K562 treated with DMSO at 1 percent for 4 hours (cell line): Measurements from ENCODE around the gene MINDY1. TPM values are rescaled to one million over a fixed set of nuclear protein-coding genes. Genes with fewer than 3 reads are reported as not detected.

Experiments
- total RNA-seq: library from RNA; unstranded; fragments of 300-600 nt; gene quantifications from 2 replicates; pipeline ENCODE4 v1.2.3, GENCODE V29; 2022; ENCODE audit not compliant: insufficient read depth

Gene MINDY1
- 8.5 and 11.2 TPM in 2 replicates for total RNA-seq

GRCh38 chr1:151006327-151007052 lies at the start of gene MINDY1:
TSS of gene MINDY1 (minus strand) at chr1:151006902. CDS start at chr1:151002617, 4,285 bp downstream.

GRCh38 chr1:151047591-151047924 lies 40.9 kb upstream of the MINDY1 start, which contains the start of gene C1orf56:
TSS of gene C1orf56 (plus strand) at chr1:151047751. CDS start at chr1:151047848, 97 bp downstream.

GRCh38 chr1:151036356-151036755 lies 29.7 kb upstream of the MINDY1 start, which contains the start of gene BNIPL:
TSS of gene BNIPL (plus strand) at chr1:151036586. CDS start at chr1:151036726, 140 bp downstream.

GRCh38 chr1:151008244-151009205 lies 1.8 kb upstream of the MINDY1 start, which contains the start of gene PRUNE1:
TSS of gene PRUNE1 (plus strand) at chr1:151008449. CDS start at chr1:151008633, 184 bp downstream.

GRCh38 chr1:150981805-150982712 lies 24.6 kb downstream of the MINDY1 start, which contains the start of gene ANXA9:
TSS of gene ANXA9 (plus strand) at chr1:150982292. CDS start at chr1:150983106, 814 bp downstream.

GRCh38 chr1:150974580-150975478 lies 31.9 kb downstream of the MINDY1 start, which contains the start of gene CERS2:
TSS of gene CERS2 (minus strand) at chr1:150974835. CDS start at chr1:150969090, 5,745 bp downstream.

Other genes starting within 250 kb of the MINDY1 start
- gene CTSS, start 241.1 kb downstream of the MINDY1 start, total RNA-seq: 16.7 and 27.0 TPM in 2 replicates
- 8.9 and 10.8 TPM in 2 replicates for gene CTSK, start 198.6 kb downstream of the MINDY1 start, total RNA-seq
- 15.9 and 17.5 TPM in 2 replicates for gene ARNT, start 130.3 kb downstream of the MINDY1 start, total RNA-seq
- not detected in 2 replicates for gene CTXND2, start 119.8 kb downstream of the MINDY1 start, total RNA-seq
- gene SETDB1, start 80.5 kb downstream of the MINDY1 start, total RNA-seq: 12.7 and 16.5 TPM in 2 replicates
- gene CERS2, start 32.1 kb downstream of the MINDY1 start, total RNA-seq: 178 and 212 TPM in 2 replicates
- gene ANXA9, start 24.6 kb downstream of the MINDY1 start, total RNA-seq: 1.9 and 2.9 TPM in 2 replicates
- 9.7 and 13.9 TPM in 2 replicates for gene PRUNE1, start 1.5 kb upstream of the MINDY1 start, total RNA-seq
- gene BNIPL, start 29.7 kb upstream of the MINDY1 start, total RNA-seq: 0.73 and 2.2 TPM in 2 replicates
- gene C1orf56, start 40.8 kb upstream of the MINDY1 start, total RNA-seq: 2.8 and 3.7 TPM in 2 replicates
- 37.7 and 44.2 TPM in 2 replicates for gene CDC42SE1, start 52.7 kb upstream of the MINDY1 start, total RNA-seq
- gene MLLT11, start 53.5 kb upstream of the MINDY1 start, total RNA-seq: 6.1 TPM in 2 replicates
- gene GABPB2, start 63.9 kb upstream of the MINDY1 start, total RNA-seq: 3.3 and 5.0 TPM in 2 replicates
- 2.6 and 4.4 TPM in 2 replicates for gene SEMA6C, start 139.7 kb upstream of the MINDY1 start, total RNA-seq
- gene TNFAIP8L2, start 149.7 kb upstream of the MINDY1 start, total RNA-seq: not detected in 2 replicates
- gene LYSMD1, start 159.0 kb upstream of the MINDY1 start, total RNA-seq: 1.6 and 3.4 TPM in 2 replicates
- 37.1 and 44.6 TPM in 2 replicates for gene SCNM1, start 159.2 kb upstream of the MINDY1 start, total RNA-seq
- gene TMOD4, start 169.1 kb upstream of the MINDY1 start, total RNA-seq: 3.8 TPM in 1 of 2 replicates, not detected in the other
- 58.4 and 60.6 TPM in 2 replicates for gene VPS72, start 183.3 kb upstream of the MINDY1 start, total RNA-seq
- gene PIP5K1A, start 191.7 kb upstream of the MINDY1 start, total RNA-seq: 17.1 and 23.3 TPM in 2 replicates
- 281 and 328 TPM in 2 replicates for gene PSMD4, start 247.8 kb upstream of the MINDY1 start, total RNA-seq